H1 (cell line): ENCODE measurements around the gene POLD4.

Source experiments
- ATF3 ChIP-seq: IDR thresholded peaks from 2 replicates; pipeline ENCODE4 v1.6.1; 2011; ENCODE audit warnings: low read depth, mild to moderate bottlenecking, low read length; ENCODE audit not compliant: insufficient read depth
- BACH1 ChIP-seq: IDR thresholded peaks from 2 replicates; pipeline ENCODE4 v1.6.1; 2012; ENCODE audit warnings: low read length, improper control_type of control experiment
- CBX8 ChIP-seq: fragments of 300-800, 300-1000 bp; sonication (generic); IDR thresholded peaks from 2 replicates; pipeline ENCODE4 v1.7.1; 2016; ENCODE audit warnings: low read depth, low read length, borderline replicate concordance
- CHD2 ChIP-seq: IDR thresholded peaks from 2 replicates; pipeline ENCODE4 v1.6.1; 2012; ENCODE audit warnings: low read length, improper control_type of control experiment
- CHD7 ChIP-seq: fragments of 300-600 bp; sonication (generic); IDR thresholded peaks from 2 replicates; pipeline ENCODE4 v1.7.1; 2012; ENCODE audit warnings: low read length, moderate library complexity, mild to moderate bottlenecking, inconsistent platforms; ENCODE audit not compliant: insufficient replicate concordance
- CTCF ChIP-seq, 3 experiments: IDR thresholded peaks; 1 replicate in 2 of 3; 2 replicates in 1 of 3; pipeline versions ENCODE4 v1.5.1 to v1.6.1; 2011; ENCODE audit warnings: low read length in 3 of 3, mild to moderate bottlenecking in 3 of 3, inconsistent platforms in 2 of 3, low read depth in 1 of 3, moderate library complexity in 1 of 3; ENCODE audit not compliant: insufficient read depth in 1 of 3; ENCODE audit errors: control extremely low read depth in 1 of 3
- EP300 ChIP-seq, 2 experiments: IDR thresholded peaks; 1 replicate in 1 of 2; 2 replicates in 1 of 2; pipeline ENCODE4 v1.6.1; 2011 to 2012; ENCODE audit warnings: low read depth in 2 of 2, low read length in 2 of 2, mild to moderate bottlenecking in 2 of 2, borderline replicate concordance in 1 of 2, inconsistent platforms in 1 of 2, moderate library complexity in 1 of 2
- HDAC2 ChIP-seq, 2 experiments: fragments of 300-600 bp in 1 of 2; sonication (generic) in 1 of 2; IDR thresholded peaks; 2 replicates each; pipeline ENCODE4 v1.6.1; 2011 to 2012; ENCODE audit warnings: low read depth in 2 of 2, low read length in 2 of 2, mild to moderate bottlenecking in 2 of 2, moderate library complexity in 2 of 2, borderline replicate concordance in 1 of 2, inconsistent platforms in 1 of 2
- PHF8 ChIP-seq: fragments of 200-600 bp; sonication (generic); conservative IDR thresholded peaks from 2 replicates; pipeline ENCODE4 v1.7.1; 2012; ENCODE audit warnings: low read depth, mild to moderate bottlenecking, inconsistent platforms, low read length, moderate library complexity
- RNF2 ChIP-seq: fragments of 200-900, 300-1000 bp; sonication (generic); IDR thresholded peaks from 2 replicates; pipeline ENCODE4 v1.7.1; 2016; ENCODE audit warnings: borderline replicate concordance, low read depth, mild to moderate bottlenecking, antibody characterized with exemption, low read length; ENCODE audit not compliant: poor library complexity, severe bottlenecking; ENCODE audit errors: missing control alignments
- SIN3A ChIP-seq, 2 experiments: IDR thresholded peaks in 1 of 2; conservative IDR thresholded peaks in 1 of 2; 2 replicates each; pipeline ENCODE4 v1.6.1; 2011 to 2012; ENCODE audit warnings: low read length in 2 of 2, improper control_type of control experiment in 1 of 2, low read depth in 1 of 2, mild to moderate bottlenecking in 1 of 2
- SP1 ChIP-seq: IDR thresholded peaks from 2 replicates; pipeline ENCODE4 v1.6.1; 2011; ENCODE audit warnings: low read depth, low read length
- TEAD4 ChIP-seq: IDR thresholded peaks from 2 replicates; pipeline ENCODE4 v1.6.1; 2012; ENCODE audit warnings: low read depth, low read length, inconsistent platforms, mixed read lengths
- YY1 ChIP-seq: IDR thresholded peaks from 2 replicates; pipeline ENCODE4 v1.6.1; 2011; ENCODE audit warnings: low read depth, mild to moderate bottlenecking, low read length

- TF ChIP-seq SP1, result no peak
- no peak for TF ChIP-seq CHD7
- TF ChIP-seq ATF3, result no peak
- TF ChIP-seq RNF2, result no peak
- TF ChIP-seq CTCF (IDR thresholded peaks at IDR 0.05; ENCODE audit: control extremely low read depth in 1 of 3, insufficient read depth in 1 of 3, low read depth in 1 of 3, low read length in 3 of 3), result no peak
- no peak for TF ChIP-seq HDAC2 (IDR thresholded peaks at IDR 0.05; ENCODE audit: borderline replicate concordance in 1 of 2, low read depth in 2 of 2, low read length in 2 of 2)
- no peak for TF ChIP-seq SIN3A (conservative IDR thresholded peaks at IDR 0.05 in 1 of 2, IDR thresholded peaks at IDR 0.05 in 1 of 2; ENCODE audit: low read depth in 1 of 2, low read length in 2 of 2)
- no peak for TF ChIP-seq CHD2
- no peak for TF ChIP-seq YY1
- no peak for TF ChIP-seq CBX8
- TF ChIP-seq TEAD4, result no peak
- no peak for TF ChIP-seq BACH1
- TF ChIP-seq PHF8, result no peak
- no peak for TF ChIP-seq EP300 (IDR thresholded peaks at IDR 0.05; ENCODE audit: borderline replicate concordance in 1 of 2, low read depth in 2 of 2, low read length in 2 of 2)
These were observed 22.9 kb upstream of the POLD4 start for GRCh38 chr11:67376063-67376820.
